Liver (tissue), 9 donors: ENCODE data around the gene C10orf105. TPM values are rescaled to one million over a fixed set of nuclear protein-coding genes. Genes with fewer than 3 reads are reported as not detected.

Experiments
- DNase-seq: peaks from one replicate; pipeline ENCODE4 v3.0.0-alpha.2; 2017; ENCODE audit warnings: low spot score
- H3K27ac ChIP-seq, 2 donors: one replicate each; pipeline ENCODE4 v1.7.0; 2013; ENCODE audit warnings: inconsistent platforms in 2 of 2, low read length in 2 of 2, control low read depth in 1 of 2, low read depth in 1 of 2, mild to moderate bottlenecking in 1 of 2
- H3K27me3 ChIP-seq, 4 donors: one replicate each; pipeline versions ENCODE4 v1.6.1 to v1.7.0; 2013; ENCODE audit warnings: low read length in 3 of 4, inconsistent platforms in 1 of 4, mild to moderate bottlenecking in 1 of 4, moderate library complexity in 1 of 4; ENCODE audit not compliant: control insufficient read depth in 4 of 4, insufficient read depth in 4 of 4
- H3K36me3 ChIP-seq, 4 donors: one replicate each; pipeline versions ENCODE4 v1.6.1 to v1.7.0; 2013; ENCODE audit warnings: low read length in 3 of 4, mild to moderate bottlenecking in 3 of 4, low read depth in 1 of 4, moderate library complexity in 1 of 4; ENCODE audit not compliant: control insufficient read depth in 4 of 4, insufficient read depth in 3 of 4
- H3K4me1 ChIP-seq, 4 donors: one replicate each; pipeline versions ENCODE4 v1.6.1 to v1.7.0; 2013; ENCODE audit warnings: low read length in 3 of 4, mild to moderate bottlenecking in 3 of 4, moderate library complexity in 1 of 4; ENCODE audit not compliant: control insufficient read depth in 4 of 4, insufficient read depth in 4 of 4
- H3K4me3 ChIP-seq, 3 donors: one replicate each; pipeline versions ENCODE4 v1.6.1 to v1.7.0; 2013; ENCODE audit warnings: low read length in 3 of 3, control low read depth in 1 of 3, low read depth in 1 of 3, mild to moderate bottlenecking in 1 of 3
- H3K9ac ChIP-seq, 2 donors: one replicate each; pipeline ENCODE4 v1.7.0; 2013; ENCODE audit warnings: low read length in 2 of 2, mild to moderate bottlenecking in 2 of 2, moderate library complexity in 2 of 2, control low read depth in 1 of 2, low read depth in 1 of 2
- H3K9me3 ChIP-seq, 4 donors: one replicate each; pipeline versions ENCODE4 v1.6.1 to v1.7.0; 2013; ENCODE audit warnings: low read length in 3 of 4; ENCODE audit not compliant: control insufficient read depth in 4 of 4
- ATF3 ChIP-seq: IDR thresholded peaks from 2 replicates; pipeline ENCODE4 v1.6.1; 2016; ENCODE audit warnings: antibody characterized with exemption
- CTCF ChIP-seq: fragments of 150-350 bp; IDR thresholded peaks from 2 replicates; pipeline ENCODE4 v1.5.1; 2017; ENCODE audit warnings: improper control_type of control experiment, low read depth, low read length; ENCODE audit not compliant: missing input control
- EGR1 ChIP-seq, 2 donors: IDR thresholded peaks; 2 replicates each; pipeline ENCODE4 v1.6.1; 2016 to 2018; ENCODE audit warnings: antibody characterized with exemption in 2 of 2, low read depth in 2 of 2
- FOXA1 ChIP-seq: IDR thresholded peaks from 2 replicates; pipeline ENCODE4 v1.6.1; 2016; ENCODE audit warnings: antibody characterized with exemption
- FOXA2 ChIP-seq: IDR thresholded peaks from 2 replicates; pipeline ENCODE4 v1.6.1; 2016; ENCODE audit warnings: antibody characterized with exemption
- GABPA ChIP-seq, 2 donors: IDR thresholded peaks in 1 of 2; conservative IDR thresholded peaks in 1 of 2; 2 replicates each; pipeline ENCODE4 v1.6.1; 2016; ENCODE audit warnings: antibody characterized with exemption in 2 of 2, mild to moderate bottlenecking in 1 of 2, moderate library complexity in 1 of 2
- HNF4A ChIP-seq, 2 donors: conservative IDR thresholded peaks; 2 replicates each; pipeline ENCODE4 v1.6.1; 2016; ENCODE audit warnings: antibody characterized with exemption in 2 of 2, mild to moderate bottlenecking in 2 of 2
- HNF4G ChIP-seq: IDR thresholded peaks from 2 replicates; pipeline ENCODE4 v1.6.1; 2016; ENCODE audit warnings: antibody characterized with exemption
- JUND ChIP-seq, 2 donors: IDR thresholded peaks; 2 replicates each; pipeline ENCODE4 v1.6.1; 2016; ENCODE audit warnings: antibody characterized with exemption in 2 of 2
- NR2F2 ChIP-seq: IDR thresholded peaks from 2 replicates; pipeline ENCODE4 v1.6.1; 2016; ENCODE audit warnings: antibody characterized with exemption
- RAD21 ChIP-seq, 2 donors: IDR thresholded peaks; 2 replicates each; pipeline ENCODE4 v1.6.1; 2016; ENCODE audit warnings: antibody characterized with exemption in 2 of 2, mild to moderate bottlenecking in 2 of 2
- REST ChIP-seq: IDR thresholded peaks from 2 replicates; pipeline ENCODE4 v1.6.1; 2016; ENCODE audit warnings: antibody characterized with exemption, mild to moderate bottlenecking
- SP1 ChIP-seq: IDR thresholded peaks from 2 replicates; pipeline ENCODE4 v1.6.1; 2018; ENCODE audit warnings: antibody characterized with exemption, mild to moderate bottlenecking
- TAF1 ChIP-seq: conservative IDR thresholded peaks from 2 replicates; pipeline ENCODE4 v1.6.1; 2016; ENCODE audit warnings: antibody characterized with exemption, mild to moderate bottlenecking
- YY1 ChIP-seq: IDR thresholded peaks from 2 replicates; pipeline ENCODE4 v1.6.1; 2016; ENCODE audit warnings: antibody characterized with exemption, mild to moderate bottlenecking
- ZBTB33 ChIP-seq: IDR thresholded peaks from 2 replicates; pipeline ENCODE4 v1.6.1; 2016; ENCODE audit warnings: antibody characterized with exemption
- WGBS: extraction: QIAGEN DNeasy Blood & Tissue Kit; methylation state at CpG from one replicate; pipeline ENCODE4 v1.1.7; 2013; 5-methylcytosine and 5-hydroxymethylcytosine counted together
- polyA plus RNA-seq, 2 donors: library from polyadenylated mRNA; stranded (reverse) in 1 of 2; unstranded in 1 of 2; fragments of 200-250 nt in 1 of 2; fragments of >200 nt in 1 of 2; fragmentation: Nextera tagmentation in 1 of 2; extraction: Ambion mirVana in 1 of 2; gene quantifications; one replicate each; pipeline versions ENCODE4 v1.2.1 to v1.2.3, GENCODE V29; 2013 to 2015
- total RNA-seq, 2 donors: library from RNA; depleted of rRNA; stranded (reverse); fragments of >200 nt; gene quantifications; one replicate each; pipeline ENCODE4 v1.2.3, GENCODE V29; 2014
- donor health status: healthy.
- donor health status: healthy.
- donor health status: healthy.
- donor health status: healthy.
- donor health status: healthy.

C10orf105 gene
- total and polyA plus RNA-seq, 4 donors, result under 0.01 to 0.07 TPM; not detected in 2

GRCh38 chr10:71687480-71687879 lies 32.1 kb downstream of the C10orf105 start:
- H3K27me3 ChIP-seq, result no peaks in the 10 kb centered on the region
- no peak overlapping the region for H3K4me3 ChIP-seq
- no peak overlapping the region for H3K9ac ChIP-seq
- no peaks in the 10 kb centered on the region for H3K4me1 ChIP-seq
- no peak overlapping the region for H3K27ac ChIP-seq
- 84% methylated on average over 9 of the region's 9 CpGs for WGBS
- no peak for TF ChIP-seq NR2F2
- TF ChIP-seq ZBTB33, result no peak
- TF ChIP-seq EGR1 (IDR thresholded peaks at IDR 0.05; ENCODE audit: low read depth in 2 of 2), result no peak
- TF ChIP-seq GABPA (IDR thresholded peaks at IDR 0.05 in 1 of 2, conservative IDR thresholded peaks at IDR 0.05 in 1 of 2), result no peak
- TF ChIP-seq RAD21 (IDR thresholded peaks at IDR 0.05), result no peak
- no peak for TF ChIP-seq YY1
- TF ChIP-seq FOXA1, result no peak
- TF ChIP-seq CTCF, result no peak
- TF ChIP-seq TAF1, result no peak
- no peak for TF ChIP-seq ATF3
- no peak for TF ChIP-seq HNF4G
- no peak for TF ChIP-seq HNF4A (conservative IDR thresholded peaks at IDR 0.05)
- TF ChIP-seq SP1, result no peak
- TF ChIP-seq FOXA2, result no peak
- TF ChIP-seq JUND (IDR thresholded peaks at IDR 0.05), result no peak
- no peaks in the 10 kb centered on the region for H3K9me3 ChIP-seq
- H3K36me3 ChIP-seq, result peaks cover 0 to 8% (median 1%) of the 10 kb centered on the region in 4 donors
- no peak for DNase-seq

- Histone ChIP-seq H3K9me3 (no peaks in the 10 kb centered on the region), H3K36me3 (peaks cover 0 to 8% (median 1%) of the 10 kb centered on the region in 4 donors), H3K4me3 (no peak overlapping the region), H3K27ac (no peak overlapping the region), H3K27me3 (no peaks in the 10 kb centered on the region), H3K4me1 (no peaks in the 10 kb centered on the region), H3K9ac (no peak overlapping the region)
- WGBS, result 89% methylated on average over 5 of the region's 5 CpGs
- DNase-seq, result no peak
- no peak for TF ChIP-seq GABPA (IDR thresholded peaks at IDR 0.05 in 1 of 2, conservative IDR thresholded peaks at IDR 0.05 in 1 of 2)
- no peak for TF ChIP-seq YY1
- TF ChIP-seq FOXA2, result no peak
- TF ChIP-seq RAD21 (IDR thresholded peaks at IDR 0.05), result no peak
- TF ChIP-seq REST, result no peak
- no peak for TF ChIP-seq CTCF
- no peak for TF ChIP-seq TAF1
- TF ChIP-seq HNF4G, result no peak
- no peak for TF ChIP-seq NR2F2
- TF ChIP-seq ZBTB33, result no peak
Observed at GRCh38 chr10:71687077-71687476, 32.5 kb downstream of the C10orf105 start.
